GM20431 (cell line): ENCODE results near the gene IGFBPL1.

ENCODE experiments used
- in situ Hi-C: fragments of 300-500 bp; cut with MseI, MboI; formaldehyde crosslinking; loops from one replicate; pipeline ENCODE4 v1.15.0; 2020; ENCODE audit warnings: low sequenced_read_pairs; ENCODE audit not compliant: unreplicated experiment

IGFBPL1 gene

GRCh38 chr9:38361473-38361850 lies 62.8 kb downstream of the IGFBPL1 start:
- in situ Hi-C loops, result loop anchor here (10.0 to 25.0 kb wide), 3 partner anchors 199 to 449 kb away; partner anchors contain the start of gene SLC25A51

- in situ Hi-C loops, result loop anchor here (10.0 to 25.0 kb wide), 3 partner anchors 199 to 449 kb away; partner anchors contain the start of gene SLC25A51
Measured at GRCh38 chr9:38360839-38361472, 63.3 kb downstream of the IGFBPL1 start.

- in situ Hi-C loops, result loop anchor here (10.0 to 25.0 kb wide), 3 partner anchors 198 to 448 kb away; partner anchors contain the start of gene SLC25A51
Measured at GRCh38 chr9:38359689-38360385, 64.4 kb downstream of the IGFBPL1 start.

GRCh38 chr9:38359297-38359653 lies 65.0 kb downstream of the IGFBPL1 start:
- in situ Hi-C loops, result loop anchor here (25.0 kb wide), 2 partner anchors 197 to 447 kb away; partner anchors contain the start of gene SLC25A51

GRCh38 chr9:38358390-38359296 lies 65.6 kb downstream of the IGFBPL1 start:
- in situ Hi-C loops, result loop anchor here (25.0 kb wide), 2 partner anchors 196 to 446 kb away; partner anchors contain the start of gene SLC25A51

GRCh38 chr9:38357350-38358114 lies 66.7 kb downstream of the IGFBPL1 start:
- in situ Hi-C loops, result loop anchor here (25.0 kb wide), 2 partner anchors 195 to 445 kb away; partner anchors contain the start of gene SLC25A51

GRCh38 chr9:38356851-38357250 lies 67.4 kb downstream of the IGFBPL1 start:
- in situ Hi-C loops, result loop anchor here (25.0 kb wide), 2 partner anchors 195 to 445 kb away; partner anchors contain the start of gene SLC25A51
